ENCODE data around the gene TNFSF10. TPM values are rescaled to one million over a fixed set of nuclear protein-coding genes. Genes with fewer than 3 reads are reported as not detected.

The TNFSF10 gene
- total RNA-seq, 1 experiment from 2014 or later, result 0.22 TPM

DNA sequence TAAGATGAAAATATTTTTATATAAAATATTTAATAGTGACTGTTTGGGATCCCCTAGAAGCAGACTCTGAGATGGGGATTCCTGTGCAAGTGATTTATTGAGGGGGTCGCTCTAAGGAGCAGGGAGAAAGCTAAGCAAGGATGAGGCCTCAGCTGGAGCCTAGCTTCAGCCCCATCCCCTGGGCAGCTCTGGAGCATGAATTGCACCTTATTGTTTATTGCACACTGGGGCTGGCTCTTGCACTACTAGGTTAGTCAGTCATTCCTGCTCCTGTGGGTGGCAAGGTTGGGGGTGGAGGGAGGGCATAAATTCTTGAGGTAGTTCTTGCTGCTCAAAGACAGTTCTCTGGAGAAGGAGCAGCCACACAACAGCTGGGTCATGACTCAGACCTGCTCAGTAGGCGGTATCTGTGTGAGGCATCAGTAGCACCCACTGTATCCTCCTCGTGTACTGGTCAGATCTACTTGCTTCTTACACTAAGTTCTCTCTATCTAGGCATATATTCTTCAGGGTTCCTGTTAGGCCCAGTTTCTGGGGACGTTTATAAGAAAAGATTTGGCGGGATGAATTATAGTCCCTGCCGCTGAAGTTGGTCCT, 27.2 kb upstream of the TNFSF10 start:
- H3K9me3 Mint-ChIP-seq, result no peaks in the 10 kb centered on the region
- H3K27ac Mint-ChIP-seq, result no peak overlapping the region
- ChIA-PET CTCF (interaction anchor here (0.6 to 0.7 kb wide), 2 partner anchors 154 to 209 kb away, joined by 4 to 6 read pairs; no protein-coding TSS in a partner anchor), POLR2A (no interaction called here)
- H3K36me3 Mint-ChIP-seq, result no peaks in the 10 kb centered on the region
- H3K27me3 Mint-ChIP-seq (ENCODE audit: low read depth), result no peaks in the 10 kb centered on the region
- H3K4me1 Mint-ChIP-seq, result no peaks in the 10 kb centered on the region
- H3K4me3 Mint-ChIP-seq, result no peak overlapping the region
- no peak for DNase-seq (ENCODE audit: low spot score)
- no peak for TF ChIP-seq IRF2 (CRISPR knock-in tag; IDR thresholded peaks at IDR 0.05; ENCODE audit: borderline replicate concordance, low read depth)
- TF ChIP-seq ZNF512 (CRISPR knock-in tag; IDR thresholded peaks at IDR 0.05; ENCODE audit: borderline replicate concordance), result no peak
- TF ChIP-seq OVOL2 (CRISPR knock-in tag; IDR thresholded peaks at IDR 0.05; ENCODE audit: borderline replicate concordance), result no peak
- TF ChIP-seq MXD4 (CRISPR knock-in tag; IDR thresholded peaks at IDR 0.05; ENCODE audit: borderline replicate concordance), result no peak
- TF ChIP-seq ZNF263 (CRISPR knock-in tag; IDR thresholded peaks at IDR 0.05; ENCODE audit: low read depth), result no peak
- TF ChIP-seq, protein P1, sequence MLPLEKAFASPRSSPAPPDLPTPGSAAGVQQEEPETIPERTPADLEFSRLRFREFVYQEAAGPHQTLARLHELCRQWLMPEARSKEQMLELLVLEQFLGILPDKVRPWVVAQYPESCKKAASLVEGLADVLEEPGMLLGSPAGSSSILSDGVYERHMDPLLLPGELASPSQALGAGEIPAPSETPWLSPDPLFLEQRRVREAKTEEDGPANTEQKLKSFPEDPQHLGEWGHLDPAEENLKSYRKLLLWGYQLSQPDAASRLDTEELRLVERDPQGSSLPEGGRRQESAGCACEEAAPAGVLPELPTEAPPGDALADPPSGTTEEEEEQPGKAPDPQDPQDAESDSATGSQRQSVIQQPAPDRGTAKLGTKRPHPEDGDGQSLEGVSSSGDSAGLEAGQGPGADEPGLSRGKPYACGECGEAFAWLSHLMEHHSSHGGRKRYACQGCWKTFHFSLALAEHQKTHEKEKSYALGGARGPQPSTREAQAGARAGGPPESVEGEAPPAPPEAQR (CRISPR knock-in tag; IDR thresholded peaks at IDR 0.05), result no peak
- no peak for TF ChIP-seq ZNF416 (CRISPR knock-in tag; IDR thresholded peaks at IDR 0.05)
- TF ChIP-seq, protein P2, sequence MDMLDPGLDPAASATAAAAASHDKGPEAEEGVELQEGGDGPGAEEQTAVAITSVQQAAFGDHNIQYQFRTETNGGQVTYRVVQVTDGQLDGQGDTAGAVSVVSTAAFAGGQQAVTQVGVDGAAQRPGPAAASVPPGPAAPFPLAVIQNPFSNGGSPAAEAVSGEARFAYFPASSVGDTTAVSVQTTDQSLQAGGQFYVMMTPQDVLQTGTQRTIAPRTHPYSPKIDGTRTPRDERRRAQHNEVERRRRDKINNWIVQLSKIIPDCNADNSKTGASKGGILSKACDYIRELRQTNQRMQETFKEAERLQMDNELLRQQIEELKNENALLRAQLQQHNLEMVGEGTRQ (CRISPR knock-in tag; IDR thresholded peaks at IDR 0.05), result no peak
- TF ChIP-seq RORB (CRISPR knock-in tag; IDR thresholded peaks at IDR 0.05), result no peak
- no peak for ATAC-seq

- DNase-seq (ENCODE audit: low spot score), result no peak
- no peaks in the 10 kb centered on the region for H3K27me3 Mint-ChIP-seq (ENCODE audit: low read depth)
- no peak overlapping the region for H3K4me3 Mint-ChIP-seq
- ATAC-seq, result no peak
- no peak overlapping the region for H3K27ac Mint-ChIP-seq
- no peaks in the 10 kb centered on the region for H3K4me1 Mint-ChIP-seq
- no peak for TF ChIP-seq ZNF423 (CRISPR knock-in tag; IDR thresholded peaks at IDR 0.05)
- no peak for TF ChIP-seq ETV6 (CRISPR knock-in tag; IDR thresholded peaks at IDR 0.05)
- POLR2A ChIA-PET, result no interaction called here
- no peaks in the 10 kb centered on the region for H3K36me3 Mint-ChIP-seq
- no peaks in the 10 kb centered on the region for H3K9me3 Mint-ChIP-seq
- CTCF ChIA-PET, result no interaction called here
Observed at GRCh38 chr3:172549144-172549543, 25.9 kb upstream of the TNFSF10 start.

DNA sequence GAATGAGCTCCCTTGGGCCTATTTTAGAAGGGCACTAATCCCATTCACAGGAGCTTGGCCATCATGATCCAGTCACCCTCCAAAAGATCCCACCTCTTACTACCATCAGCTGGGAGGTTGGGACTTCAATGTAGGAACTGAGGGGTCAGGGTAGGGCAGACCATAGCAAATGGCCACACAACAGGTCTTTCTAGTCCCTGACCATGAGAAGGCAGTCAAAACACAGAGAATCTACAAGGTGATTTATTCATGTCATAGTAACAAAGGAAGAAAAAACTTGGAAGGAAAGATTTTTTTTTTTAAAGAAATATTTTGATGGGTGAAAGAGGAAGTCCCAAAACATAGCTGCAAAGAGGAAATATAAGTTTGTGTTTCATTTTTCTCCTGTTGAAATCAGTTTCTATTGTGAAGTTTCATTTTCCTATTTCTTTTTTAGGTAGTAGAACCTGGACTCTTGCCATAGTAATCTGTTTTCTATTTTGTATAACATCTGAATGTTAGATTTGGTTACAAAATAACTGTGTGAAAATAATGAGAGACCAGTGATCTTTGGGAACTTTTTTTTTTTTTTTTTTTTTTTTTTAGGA, 23.5 kb upstream of the TNFSF10 start:
- CTCF ChIA-PET, result interaction anchor here (0.6 to 0.9 kb wide), 2 partner anchors 77 to 159 kb away, joined by 3 read pairs; no protein-coding TSS in a partner anchor
- peaks cover 7% of the 10 kb centered on the region for H3K4me1 Mint-ChIP-seq
- no peaks in the 10 kb centered on the region for H3K27me3 Mint-ChIP-seq (ENCODE audit: low read depth)
- H3K36me3 Mint-ChIP-seq, result no peaks in the 10 kb centered on the region
- POLR2A ChIA-PET, result no interaction called here
- H3K9me3 Mint-ChIP-seq, result no peaks in the 10 kb centered on the region
- H3K4me3 Mint-ChIP-seq, result no peak overlapping the region
- DNase-seq (ENCODE audit: low spot score), result no peak
- ATAC-seq, result no peak
- no peak overlapping the region for H3K27ac Mint-ChIP-seq
- no peak for TF ChIP-seq CDX4 (CRISPR knock-in tag; IDR thresholded peaks at IDR 0.05; ENCODE audit: borderline replicate concordance)
- TF ChIP-seq NFE2L1 (CRISPR knock-in tag; IDR thresholded peaks at IDR 0.05), result no peak
- TF ChIP-seq, protein P3, sequence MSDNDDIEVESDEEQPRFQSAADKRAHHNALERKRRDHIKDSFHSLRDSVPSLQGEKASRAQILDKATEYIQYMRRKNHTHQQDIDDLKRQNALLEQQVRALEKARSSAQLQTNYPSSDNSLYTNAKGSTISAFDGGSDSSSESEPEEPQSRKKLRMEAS (CRISPR knock-in tag; IDR thresholded peaks at IDR 0.05), result no peak
- TF ChIP-seq, protein P4, sequence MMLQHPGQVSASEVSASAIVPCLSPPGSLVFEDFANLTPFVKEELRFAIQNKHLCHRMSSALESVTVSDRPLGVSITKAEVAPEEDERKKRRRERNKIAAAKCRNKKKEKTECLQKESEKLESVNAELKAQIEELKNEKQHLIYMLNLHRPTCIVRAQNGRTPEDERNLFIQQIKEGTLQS (CRISPR knock-in tag; conservative IDR thresholded peaks at IDR 0.05), result no peak
- no peak for TF ChIP-seq ATF2 (CRISPR knock-in tag; IDR thresholded peaks at IDR 0.05; ENCODE audit: borderline replicate concordance, low read depth)
- TF ChIP-seq SMAD4 (CRISPR knock-in tag; IDR thresholded peaks at IDR 0.05), result no peak
- TF ChIP-seq CBFB (CRISPR knock-in tag; IDR thresholded peaks at IDR 0.05; ENCODE audit: low read depth), result no peak
- no peak for TF ChIP-seq TEAD4 (CRISPR knock-in tag; IDR thresholded peaks at IDR 0.05)
- TF ChIP-seq TEAD1 (CRISPR knock-in tag; IDR thresholded peaks at IDR 0.05), result no peak
- TF ChIP-seq NR2C2 (CRISPR knock-in tag; IDR thresholded peaks at IDR 0.05), result no peak
- TF ChIP-seq ATF1 (CRISPR knock-in tag; IDR thresholded peaks at IDR 0.05), result no peak
- TF ChIP-seq, protein P2 (CRISPR knock-in tag; IDR thresholded peaks at IDR 0.05), result no peak
- no peak for TF ChIP-seq RELA (CRISPR knock-in tag; IDR thresholded peaks at IDR 0.05; ENCODE audit: borderline replicate concordance)

All from WTC11 (cell line).